Measurements from ENCODE around the gene CALML6. TPM values are rescaled to one million over a fixed set of nuclear protein-coding genes. Genes with fewer than 3 reads are reported as not detected.

CALML6 gene
- polyA plus RNA-seq, 1 donor from 2014 or later: not detected

GRCh38 chr1:1926886-1927660, 12.0 kb downstream of the CALML6 start:
- no peaks in the 10 kb centered on the region for H3K27me3 ChIP-seq (ENCODE audit: insufficient read depth, low read depth, low read length)
- no peak overlapping the region for H3K4me2 ChIP-seq (ENCODE audit: low read length)
- no peaks in the 10 kb centered on the region for H3K9me3 ChIP-seq (ENCODE audit: low read length)
- H3K4me3 ChIP-seq (ENCODE audit: low read length): no peak overlapping the region
- no peaks in the 10 kb centered on the region for H3K79me2 ChIP-seq (replicated peaks; ENCODE audit: insufficient read depth, low read length)
- H3F3A ChIP-seq (ENCODE audit: insufficient read depth, low read length, poor library complexity, severe bottlenecking): no peaks in the 10 kb centered on the region
- H3K27ac ChIP-seq (ENCODE audit: low read length): no peak overlapping the region
- TF ChIP-seq SMC3 (conservative IDR thresholded peaks at IDR 0.05; ENCODE audit: poor library complexity) (no peak), MXI1 (conservative IDR thresholded peaks at IDR 0.05; ENCODE audit: poor library complexity, severe bottlenecking) (no peak), REST (IDR thresholded peaks at IDR 0.05; ENCODE audit: borderline replicate concordance) (no peak), EP300 (conservative IDR thresholded peaks at IDR 0.05; ENCODE audit: poor library complexity, severe bottlenecking) (no peak), POLR2AphosphoS5 (IDR thresholded peaks at IDR 0.05) (no peak), TAF1 (IDR thresholded peaks at IDR 0.05; ENCODE audit: low read depth) (no peak), RAD21 (conservative IDR thresholded peaks at IDR 0.05) (no peak), EZH2 (IDR thresholded peaks at IDR 0.05; ENCODE audit: borderline replicate concordance, insufficient read depth, low read length, poor library complexity, severe bottlenecking) (no peak), CTCF (IDR thresholded peaks at IDR 0.05; ENCODE audit: poor library complexity, severe bottlenecking) (no peak)
- no peak overlapping the region for H3K9ac ChIP-seq (ENCODE audit: low read length)
- no peaks in the 10 kb centered on the region for H3K36me3 ChIP-seq (ENCODE audit: insufficient read depth, low read length)
- H3K9me2 ChIP-seq (ENCODE audit: insufficient read depth, low read length): no peaks in the 10 kb centered on the region
- no peak overlapping the region for H2AFZ ChIP-seq (ENCODE audit: low read depth, low read length)
- H4K20me1 ChIP-seq (ENCODE audit: insufficient read depth): no peaks in the 10 kb centered on the region

- no peaks in the 10 kb centered on the region for H3K9me2 ChIP-seq (ENCODE audit: insufficient read depth, low read length)
- no peak overlapping the region for H2AFZ ChIP-seq (ENCODE audit: low read depth, low read length)
- H3K27me3 ChIP-seq (ENCODE audit: insufficient read depth, low read depth, low read length): no peaks in the 10 kb centered on the region
- no peaks in the 10 kb centered on the region for H3K79me2 ChIP-seq (replicated peaks; ENCODE audit: insufficient read depth, low read length)
- H3K9me3 ChIP-seq (ENCODE audit: low read length): no peaks in the 10 kb centered on the region
- no peaks in the 10 kb centered on the region for H3K36me3 ChIP-seq (ENCODE audit: insufficient read depth, low read length)
- TF ChIP-seq TAF1 (IDR thresholded peaks at IDR 0.05; ENCODE audit: low read depth) (no peak), EZH2 (IDR thresholded peaks at IDR 0.05; ENCODE audit: borderline replicate concordance, insufficient read depth, low read length, poor library complexity, severe bottlenecking) (no peak), MXI1 (conservative IDR thresholded peaks at IDR 0.05; ENCODE audit: poor library complexity, severe bottlenecking) (no peak), RAD21 (conservative IDR thresholded peaks at IDR 0.05) (no peak), CTCF (IDR thresholded peaks at IDR 0.05; ENCODE audit: poor library complexity, severe bottlenecking) (no peak), SMC3 (conservative IDR thresholded peaks at IDR 0.05; ENCODE audit: poor library complexity) (no peak), POLR2AphosphoS5 (IDR thresholded peaks at IDR 0.05) (no peak), EP300 (conservative IDR thresholded peaks at IDR 0.05; ENCODE audit: poor library complexity, severe bottlenecking) (no peak), REST (IDR thresholded peaks at IDR 0.05; ENCODE audit: borderline replicate concordance) (no peak)
- no peak overlapping the region for H3K4me3 ChIP-seq (ENCODE audit: low read length)
- no peaks in the 10 kb centered on the region for H3F3A ChIP-seq (ENCODE audit: insufficient read depth, low read length, poor library complexity, severe bottlenecking)
- no peak overlapping the region for H3K27ac ChIP-seq (ENCODE audit: low read length)
- no peak overlapping the region for H3K9ac ChIP-seq (ENCODE audit: low read length)
- H3K4me2 ChIP-seq (ENCODE audit: low read length): no peak overlapping the region
- H4K20me1 ChIP-seq (ENCODE audit: insufficient read depth): no peaks in the 10 kb centered on the region
Measured at GRCh38 chr1:1927751-1928150, 12.7 kb downstream of the CALML6 start.
